Activated CD8-positive, alpha-beta memory T cell treated with anti-CD3 and anti-CD28 coated beads for 36 hours (primary cell): ENCODE data around the gene SLC25A21. TPM values are rescaled to one million over a fixed set of nuclear protein-coding genes. Genes with fewer than 3 reads are reported as not detected.
"Not testable (repeated sequence)": the region's sequence is repeated elsewhere in the genome, so short reads cannot be mapped to it uniquely, and the experiment has no call there.

ENCODE experiments used
- CTCF ChIA-PET: fragments of 350-600 bp; sonication (Branson Sonifier 250); formaldehyde crosslinking; loops from one replicate; lab custom pipeline; 2021; ENCODE audit warnings: antibody characterized with exemption; lab: Charles Lee
- POLR2A ChIA-PET: fragments of 350-600 bp; sonication (Branson Sonifier 250); formaldehyde crosslinking; loops from one replicate; lab custom pipeline; 2021; ENCODE audit warnings: antibody characterized with exemption; lab: Charles Lee
- total RNA-seq, 2 experiments: library from RNA; stranded (reverse); gene quantifications; one replicate each; pipeline ENCODE4 v1.2.3, GENCODE V29; 2021

The SLC25A21 gene
- total RNA-seq, 2 experiments from 2014 or later: not detected

GRCh38 chr14:37187840-37188577 is 15.6 kb upstream of the SLC25A21 start:
- POLR2A ChIA-PET, CTCF ChIA-PET: not testable (repeated sequence)

DNA sequence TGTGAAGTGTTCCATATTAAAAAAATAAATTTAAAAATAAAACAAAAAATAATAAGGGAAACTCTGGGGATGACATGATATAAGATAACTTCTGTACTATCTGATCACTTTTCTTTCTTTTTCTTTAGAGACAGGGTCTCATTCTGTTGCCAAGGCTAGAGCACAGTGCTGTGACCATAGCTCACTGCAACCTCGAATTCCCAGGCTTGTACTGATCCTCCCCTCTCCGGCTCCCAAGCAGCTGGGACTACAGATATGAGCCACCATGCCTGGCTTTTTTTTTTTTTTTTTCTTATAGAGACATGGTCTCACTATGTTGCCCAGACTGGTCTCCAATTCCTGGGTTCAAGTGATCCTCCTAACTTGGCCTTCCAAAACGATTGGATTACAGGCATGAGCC is 14.9 kb upstream of the SLC25A21 start:
- POLR2A ChIA-PET: no interaction called here
- CTCF ChIA-PET: no interaction called here

DNA sequence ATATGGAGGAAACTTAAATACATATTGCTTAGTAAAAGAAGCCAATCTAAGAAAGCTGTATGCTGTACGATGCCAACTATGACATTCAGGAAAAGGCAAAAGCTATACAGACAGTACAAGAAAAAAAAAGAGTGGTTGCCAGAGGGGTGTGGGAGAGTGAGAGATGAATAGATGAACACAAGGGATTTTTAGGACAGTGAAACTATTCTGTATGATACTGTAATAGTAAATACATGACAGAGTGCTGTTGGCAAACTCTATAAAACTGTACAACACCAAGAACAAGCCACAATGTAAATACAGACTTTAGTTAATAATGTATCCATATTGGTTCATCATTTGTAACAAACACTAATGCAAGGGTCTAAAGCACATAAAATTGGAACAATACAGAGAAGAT is 14.5 kb upstream of the SLC25A21 start:
- ChIA-PET POLR2A (no interaction called here), CTCF (no interaction called here)

DNA sequence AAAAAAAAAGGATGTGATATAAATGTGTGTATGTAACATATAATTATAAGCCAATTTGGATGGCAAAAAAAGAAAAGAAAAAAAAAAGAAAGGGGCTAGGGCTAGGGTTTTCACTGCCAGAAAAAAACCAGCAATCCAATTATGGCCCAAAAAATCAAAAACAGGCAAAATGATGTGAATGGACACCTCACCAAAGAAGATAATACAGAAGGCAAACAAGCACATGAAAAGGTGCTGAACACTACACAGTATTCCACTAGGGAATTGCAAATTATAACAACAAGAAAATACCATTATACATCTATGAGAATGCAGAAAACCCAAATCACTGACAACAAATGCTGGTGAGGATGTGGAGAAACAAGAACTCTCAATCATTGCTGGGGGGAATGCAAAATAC is 13.3 kb upstream of the SLC25A21 start:
- POLR2A ChIA-PET: no interaction called here
- CTCF ChIA-PET: no interaction called here

DNA sequence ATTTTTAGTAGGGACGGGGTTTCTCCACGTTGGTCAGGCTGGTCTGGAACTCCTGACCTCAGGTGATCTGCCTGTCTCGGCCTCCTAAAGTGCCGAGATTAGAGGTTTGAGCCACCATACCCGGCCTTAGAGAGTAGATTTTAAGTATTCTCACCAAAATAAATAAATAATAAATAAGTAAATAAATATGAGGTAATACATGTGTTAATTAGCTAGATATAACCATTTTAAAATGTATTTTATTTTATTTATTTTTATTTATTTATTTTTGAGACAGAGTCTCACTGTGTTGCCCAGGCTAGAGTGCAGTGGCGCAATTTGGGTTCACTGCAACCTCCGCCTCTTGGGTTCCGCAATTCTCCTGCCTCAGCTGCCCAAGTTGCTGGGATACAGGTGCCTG is 12.1 kb upstream of the SLC25A21 start:
- CTCF ChIA-PET, POLR2A ChIA-PET: not testable (repeated sequence)

DNA sequence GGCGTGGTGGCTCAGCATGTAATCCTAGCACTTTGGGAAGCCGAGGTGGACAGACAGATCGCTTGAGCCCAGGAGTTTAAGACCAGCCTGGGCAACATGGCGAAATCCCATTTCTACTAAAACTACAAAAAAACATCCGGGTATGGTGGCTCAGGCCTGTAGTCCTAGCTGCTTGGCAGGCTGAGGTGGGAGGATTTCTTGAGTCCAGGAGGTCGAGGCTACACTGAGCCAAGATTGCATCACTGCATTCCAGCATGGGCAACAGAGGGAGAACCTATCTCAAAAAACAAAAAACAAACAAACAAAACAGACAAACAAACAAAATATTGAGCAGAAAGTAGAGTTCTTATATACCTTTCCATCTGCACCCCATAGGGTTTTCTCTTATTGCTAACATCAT is 9.0 kb upstream of the SLC25A21 start:
- POLR2A ChIA-PET: no interaction called here
- CTCF ChIA-PET: no interaction called here

DNA sequence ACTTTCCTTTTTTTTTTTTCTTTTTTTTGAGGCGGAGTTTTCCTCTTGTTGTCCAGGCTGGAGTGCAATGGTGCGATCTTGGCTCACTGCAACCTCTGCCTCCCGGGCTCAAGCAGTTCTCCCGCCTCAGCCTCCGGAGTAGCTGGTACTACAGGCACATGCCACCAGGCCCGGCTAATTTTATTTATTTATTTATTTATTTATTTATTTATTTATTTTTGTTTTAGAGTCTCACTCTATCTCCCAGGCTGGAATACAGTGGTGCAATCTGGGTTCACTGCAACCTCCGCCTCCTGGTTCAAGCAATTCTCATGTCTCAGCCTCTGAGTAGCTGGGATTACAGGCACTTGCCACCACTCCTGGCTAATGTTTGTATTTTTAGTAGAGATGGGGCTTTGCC is 8.5 kb upstream of the SLC25A21 start:
- CTCF ChIA-PET, POLR2A ChIA-PET: not testable (repeated sequence)

DNA sequence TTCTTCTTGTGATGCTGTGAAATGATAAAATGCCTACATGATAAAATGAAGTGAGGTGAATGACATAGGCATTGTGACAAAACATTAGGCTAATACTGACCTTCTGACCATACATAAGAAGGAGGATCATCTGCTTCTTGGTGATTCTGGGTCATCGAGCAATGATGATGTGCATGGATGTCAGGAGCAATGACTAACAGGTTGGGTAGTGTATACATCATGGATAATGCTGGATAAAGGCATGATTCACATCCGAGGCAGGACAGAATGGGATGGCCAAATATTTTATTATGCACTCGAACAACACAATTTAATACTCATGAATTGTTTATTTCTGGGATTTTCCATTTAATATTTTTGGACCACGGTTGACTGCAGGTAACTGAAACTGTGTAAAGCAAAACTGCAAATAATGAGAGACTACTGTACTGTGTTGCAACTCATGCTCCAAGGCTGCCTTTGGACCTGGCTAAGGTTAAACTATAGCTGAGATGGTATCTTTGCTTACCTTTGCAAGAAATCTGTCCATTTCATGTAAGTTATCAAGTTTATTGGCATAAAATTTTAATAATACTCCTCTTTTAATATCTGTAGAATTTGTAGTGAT is 7.6 kb upstream of the SLC25A21 start:
- CTCF ChIA-PET: no interaction called here
- POLR2A ChIA-PET: no interaction called here

DNA sequence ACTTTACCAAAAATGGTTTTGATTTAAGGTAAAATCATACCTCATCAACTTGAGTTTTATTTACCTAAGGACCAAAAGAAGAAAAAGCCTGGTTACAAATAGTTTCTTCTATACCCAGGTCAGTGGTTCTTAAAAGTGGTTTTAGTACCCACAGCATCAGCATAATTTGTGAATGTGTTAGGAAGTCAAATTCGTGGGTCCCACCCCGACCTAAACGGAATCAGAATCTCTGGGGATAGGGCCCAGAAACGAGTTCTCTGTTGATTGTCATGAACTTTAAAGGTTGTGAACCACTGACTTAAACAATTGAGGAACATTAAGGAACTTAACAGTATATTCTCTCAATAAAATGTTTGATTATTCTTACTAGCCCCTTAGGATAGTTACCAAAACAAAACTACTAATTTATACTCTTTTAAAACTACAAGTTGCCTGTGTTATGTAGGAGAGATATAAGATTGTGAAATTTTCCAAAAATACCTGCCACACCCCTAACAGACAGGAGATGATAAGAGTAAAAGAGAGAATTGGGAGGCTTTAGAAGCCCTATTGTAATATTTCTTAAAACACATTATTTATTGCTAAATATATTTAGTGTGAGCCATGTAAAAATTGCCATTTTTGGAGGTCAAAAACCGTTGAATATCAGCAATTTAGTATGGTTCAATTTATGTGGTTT is 669 bp upstream of the SLC25A21 start:
- ChIA-PET POLR2A (no interaction called here), CTCF (no interaction called here)

DNA sequence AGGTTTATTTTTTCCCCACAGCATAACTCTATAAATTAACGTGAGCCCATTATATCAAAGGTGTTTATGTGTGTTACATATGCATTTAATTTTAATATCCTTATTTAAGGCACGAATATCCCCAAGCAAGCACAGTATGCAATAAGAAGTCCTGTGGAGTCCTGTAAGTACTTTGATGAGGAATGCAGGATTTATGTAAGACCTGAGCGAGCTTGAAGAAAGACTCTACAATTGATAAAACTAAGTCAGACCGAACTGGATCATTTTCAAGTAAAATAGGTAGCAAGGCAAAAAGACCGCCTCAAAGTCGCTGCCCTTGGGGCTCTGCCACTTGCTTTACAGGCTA is 755 bp downstream of the SLC25A21 start:
- CTCF ChIA-PET: no interaction called here
- POLR2A ChIA-PET: no interaction called here

DNA sequence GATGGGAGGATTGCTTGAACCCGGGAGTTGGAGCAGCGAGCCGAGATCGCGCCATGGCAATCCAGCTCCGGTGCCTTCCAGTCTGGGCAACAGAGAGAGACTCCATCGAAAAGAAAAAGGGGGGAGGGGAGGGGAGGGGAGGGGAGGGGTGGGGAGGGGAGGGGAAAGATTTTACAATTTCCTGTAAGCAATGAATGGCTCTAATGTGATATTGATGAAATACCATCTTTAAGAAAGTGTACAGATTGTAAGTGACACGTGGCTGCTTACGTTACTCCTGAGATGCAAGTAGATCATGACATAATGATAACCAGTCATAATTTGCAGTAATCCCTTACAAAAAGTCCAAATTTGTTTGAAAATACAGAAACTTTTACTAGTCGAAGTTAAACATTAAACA is 1.4 kb downstream of the SLC25A21 start:
- POLR2A ChIA-PET: no interaction called here
- CTCF ChIA-PET: no interaction called here

- ChIA-PET CTCF (no interaction called here), POLR2A (no interaction called here)
Observed at GRCh38 chr14:37170237-37170636, 2.2 kb downstream of the SLC25A21 start.

GRCh38 chr14:37168721-37169120 is 3.7 kb downstream of the SLC25A21 start:
- CTCF ChIA-PET: no interaction called here
- POLR2A ChIA-PET: no interaction called here

DNA sequence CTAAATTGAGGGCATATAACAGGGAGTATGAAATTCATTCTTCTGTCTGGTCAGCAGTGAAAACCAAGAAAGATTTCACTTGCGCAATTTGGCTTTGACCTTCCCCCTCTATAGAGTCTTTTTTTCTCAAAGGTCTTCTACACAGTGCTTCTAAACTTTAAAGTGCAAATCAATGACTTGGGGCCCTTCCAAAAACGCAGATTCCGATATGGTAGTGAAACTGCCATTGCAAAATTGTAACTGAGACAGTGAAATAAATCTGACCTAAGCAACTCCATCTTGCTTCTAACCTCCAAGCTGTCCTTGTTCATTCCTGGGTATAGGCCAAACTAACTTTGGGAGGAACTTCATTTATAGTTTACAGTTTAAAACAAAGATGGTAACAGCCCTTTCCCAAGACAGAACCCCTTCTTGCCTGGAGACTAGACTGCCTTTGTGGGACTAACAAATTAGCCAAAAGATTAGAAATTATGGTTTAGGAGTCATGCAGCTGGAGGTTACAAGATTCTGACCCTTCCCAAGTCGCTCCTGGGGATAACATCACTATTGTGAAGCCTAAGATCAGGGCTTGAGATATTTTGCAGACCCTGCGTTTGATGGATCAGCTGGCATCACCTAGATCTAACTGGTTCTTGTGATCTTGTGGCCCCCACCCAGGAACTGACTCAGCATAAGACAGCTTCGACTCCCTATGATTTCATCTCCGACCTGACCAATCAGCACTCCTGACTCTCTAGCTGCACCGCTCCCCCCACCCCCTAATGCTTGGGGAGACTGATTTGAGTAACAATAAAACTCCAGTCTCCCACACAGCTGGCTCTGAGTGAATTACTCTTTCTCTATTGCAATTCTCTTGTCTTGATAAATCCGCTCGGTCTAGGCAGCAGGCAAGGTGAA is 5.0 kb downstream of the SLC25A21 start:
- CTCF ChIA-PET: no interaction called here
- POLR2A ChIA-PET: no interaction called here

GRCh38 chr14:37165794-37166193 is 6.6 kb downstream of the SLC25A21 start:
- ChIA-PET CTCF (no interaction called here), POLR2A (no interaction called here)

DNA sequence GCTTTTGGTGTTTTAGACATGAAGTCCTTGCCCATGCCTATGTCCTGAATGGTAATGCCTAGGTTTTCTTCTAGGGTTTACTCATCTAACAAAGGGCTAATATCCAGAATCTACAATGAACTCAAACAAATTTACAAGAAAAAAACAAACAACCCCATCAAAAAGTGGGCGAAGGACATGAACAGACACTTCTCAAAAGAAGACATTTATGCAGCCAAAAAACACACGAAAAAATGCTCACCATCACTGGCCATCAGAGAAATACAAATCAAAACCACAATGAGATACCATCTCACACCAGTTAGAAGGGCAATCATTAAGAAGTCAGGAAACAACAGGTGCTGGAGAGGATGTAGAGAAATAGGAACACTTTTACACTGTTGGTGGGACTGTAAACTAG is 10.1 kb downstream of the SLC25A21 start:
- CTCF ChIA-PET, POLR2A ChIA-PET: not testable (repeated sequence)

DNA sequence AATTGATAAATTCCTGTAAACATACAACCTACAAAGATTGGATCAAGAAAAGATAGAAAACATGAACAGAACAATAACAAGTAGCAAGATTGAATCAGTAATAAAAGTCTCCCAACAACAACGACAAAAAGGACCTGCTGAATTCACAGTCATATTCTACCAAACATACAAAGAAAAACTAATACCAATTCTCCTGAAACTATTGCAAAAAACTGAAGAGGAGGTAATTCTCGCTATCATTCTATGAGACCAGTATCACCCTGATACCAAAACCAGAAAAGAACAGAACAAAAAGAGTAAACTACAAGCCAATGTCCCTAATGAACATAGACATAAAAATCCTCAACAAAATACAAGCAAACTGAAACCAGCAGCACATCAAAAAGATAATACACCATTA is 14.4 kb downstream of the SLC25A21 start:
- ChIA-PET POLR2A (no interaction called here), CTCF (no interaction called here)

DNA sequence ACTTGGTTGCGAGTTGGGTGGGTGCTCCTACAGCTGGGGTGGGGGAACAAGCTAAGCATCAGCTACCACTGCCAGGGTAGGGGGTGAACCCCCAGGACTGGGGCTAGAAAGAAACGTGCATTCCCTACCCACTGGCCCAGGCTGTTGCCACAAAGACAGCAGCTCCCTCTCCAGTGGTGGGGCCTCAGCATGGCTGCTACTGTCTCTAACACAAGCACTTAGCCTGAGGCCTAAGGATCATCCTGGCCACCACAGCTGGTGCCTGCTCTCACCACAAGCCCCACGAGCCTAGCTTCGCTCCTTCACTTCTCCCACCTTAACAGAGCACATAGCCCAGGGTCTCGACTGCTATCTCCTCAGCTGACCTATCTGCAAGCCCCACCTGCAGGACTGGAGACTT is 18.9 kb downstream of the SLC25A21 start:
- ChIA-PET CTCF (interaction anchor here (1.4 kb wide), 1 partner anchor 13 kb away, joined by 3 read pairs; no protein-coding TSS in a partner anchor), POLR2A (no interaction called here)

DNA sequence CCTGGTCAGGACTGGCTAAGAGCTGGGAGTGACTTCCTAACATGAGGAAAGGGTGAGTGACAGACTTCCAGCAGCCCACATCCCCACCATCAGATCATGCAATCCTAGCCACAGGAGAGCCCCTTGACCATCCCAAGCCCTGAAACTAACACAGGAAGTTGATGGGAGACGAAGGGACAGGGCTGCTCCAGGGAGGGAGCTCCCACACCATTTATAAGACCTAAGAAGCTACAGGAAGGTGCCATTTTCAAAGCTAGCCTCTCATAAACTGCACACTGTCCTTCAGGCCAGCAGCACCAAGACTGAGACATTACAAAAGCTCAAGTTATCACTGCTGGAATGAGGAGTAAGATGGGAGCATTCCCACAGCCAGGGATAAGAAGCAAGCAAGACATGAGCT is 19.4 kb downstream of the SLC25A21 start:
- CTCF ChIA-PET: interaction anchor here (1.4 kb wide), 1 partner anchor 12 kb away, joined by 3 read pairs; no protein-coding TSS in a partner anchor
- POLR2A ChIA-PET: no interaction called here

- POLR2A ChIA-PET: no interaction called here
- CTCF ChIA-PET: interaction anchor here (1.4 kb wide), 1 partner anchor 38 kb away, joined by 3 read pairs; no protein-coding TSS in a partner anchor
Observed at GRCh38 chr14:37150414-37150813, 22.0 kb downstream of the SLC25A21 start.
